Activated naive CD4-positive, alpha-beta T cell treated with anti-CD3 and anti-CD28 coated beads for 36 hours (primary cell): Measurements from ENCODE around the gene FNDC3A. TPM values are rescaled to one million over a fixed set of nuclear protein-coding genes. Genes with fewer than 3 reads are reported as not detected.
A peak's percentile ranks its signal among the peaks of the same experiment; 100 is the strongest.

Source experiments
- CTCF ChIA-PET: fragments of 350-600 bp; sonication (Branson Sonifier 250); formaldehyde crosslinking; loops from one replicate; lab custom pipeline; 2021; ENCODE audit warnings: antibody characterized with exemption; lab: Charles Lee
- DNase-seq: peaks from one replicate; pipeline ENCODE4 v3.0.0-alpha.2; 2020
- H3K27ac Mint-ChIP-seq: one replicate; pipeline ENCODE4 v1.8.0; 2021; ENCODE audit warnings: mild to moderate bottlenecking, mixed read lengths
- H3K27me3 Mint-ChIP-seq: one replicate; pipeline ENCODE4 v1.8.0; 2021; ENCODE audit warnings: low read depth, mixed read lengths
- H3K36me3 Mint-ChIP-seq: one replicate; pipeline ENCODE4 v1.8.0; 2021; ENCODE audit warnings: low read depth, mixed read lengths
- H3K4me1 Mint-ChIP-seq: one replicate; pipeline ENCODE4 v1.8.0; 2021; ENCODE audit warnings: low read depth, mixed read lengths
- H3K4me3 Mint-ChIP-seq: one replicate; pipeline ENCODE4 v1.8.0; 2021; ENCODE audit warnings: mild to moderate bottlenecking, moderate library complexity, mixed read lengths
- H3K9me3 Mint-ChIP-seq: one replicate; pipeline ENCODE4 v1.8.0; 2021; ENCODE audit warnings: mixed read lengths
- intact Hi-C: fragments of 100-400 bp; cut with micrococcal nuclease; formaldehyde crosslinking; loops from one replicate; pipeline ENCODE4 v1.15.1; 2023
- total RNA-seq, 2 experiments: library from RNA; stranded (reverse); gene quantifications; one replicate each; pipeline ENCODE4 v1.2.3, GENCODE V29; 2021

FNDC3A gene
- total RNA-seq, 2 experiments from 2014 or later: 17.1 to 18.3 TPM

GRCh38 chr13:49238621-49239020 is 262.9 kb downstream of the FNDC3A start:
- H3K27me3 Mint-ChIP-seq: peaks cover 3% of the 10 kb centered on the region
- H3K27ac Mint-ChIP-seq: no peak overlapping the region
- no peaks in the 10 kb centered on the region for H3K4me1 Mint-ChIP-seq
- no peaks in the 10 kb centered on the region for H3K36me3 Mint-ChIP-seq
- intact Hi-C loops: no loop called here
- DNase-seq: no peak
- CTCF ChIA-PET: interaction anchor here (1.2 kb wide), 2 partner anchors 9 to 42 kb away, joined by 4 to 5 read pairs; no protein-coding TSS in a partner anchor
- H3K9me3 Mint-ChIP-seq: no peaks in the 10 kb centered on the region
- H3K4me3 Mint-ChIP-seq: no peak overlapping the region

GRCh38 chr13:49240017-49240416 is 264.3 kb downstream of the FNDC3A start:
- no peaks in the 10 kb centered on the region for H3K36me3 Mint-ChIP-seq
- no peak overlapping the region for H3K4me3 Mint-ChIP-seq
- no peaks in the 10 kb centered on the region for H3K4me1 Mint-ChIP-seq
- H3K27me3 Mint-ChIP-seq: peaks cover 3% of the 10 kb centered on the region
- CTCF ChIA-PET: interaction anchor here (0.6 to 2.1 kb wide), 16 partner anchors 8 to 366 kb away, joined by 3 to 11 read pairs (median 4); partner anchors contain the start of gene CDADC1
- no peaks in the 10 kb centered on the region for H3K9me3 Mint-ChIP-seq
- intact Hi-C loops: loop anchor here (1.0 kb wide), 2 partner anchors 41 to 367 kb away; no protein-coding TSS in a partner anchor
- peak; percentile 65 for DNase-seq
- no peak overlapping the region for H3K27ac Mint-ChIP-seq

GRCh38 chr13:49241296-49241695 is 265.6 kb downstream of the FNDC3A start:
- H3K27ac Mint-ChIP-seq: no peak overlapping the region
- H3K4me1 Mint-ChIP-seq: no peaks in the 10 kb centered on the region
- H3K27me3 Mint-ChIP-seq: peaks cover 3% of the 10 kb centered on the region
- no peak for DNase-seq
- H3K36me3 Mint-ChIP-seq: no peaks in the 10 kb centered on the region
- H3K4me3 Mint-ChIP-seq: no peak overlapping the region
- intact Hi-C loops: no loop called here
- no peaks in the 10 kb centered on the region for H3K9me3 Mint-ChIP-seq
- CTCF ChIA-PET: interaction anchor here (2.1 kb wide), 1 partner anchor 40 kb away, joined by 11 read pairs; no protein-coding TSS in a partner anchor

GRCh38 chr13:49245101-49245500 is 269.4 kb downstream of the FNDC3A start:
- Mint-ChIP-seq H3K9me3 (no peaks in the 10 kb centered on the region), H3K36me3 (peaks cover 2% of the 10 kb centered on the region), H3K4me1 (peaks cover 19% of the 10 kb centered on the region), H3K4me3 (no peak overlapping the region), H3K27ac (no peak overlapping the region), H3K27me3 (peaks cover 3% of the 10 kb centered on the region)
- intact Hi-C loops: loop anchor here (5.0 kb wide), 3 partner anchors 252 to 593 kb away; partner anchors contain the start of genes CYSLTR2, PHF11 and RCBTB1
- no peak for DNase-seq
- CTCF ChIA-PET: interaction anchor here (0.8 to 1.4 kb wide), 2 partner anchors 23 to 34 kb away, joined by 3 to 7 read pairs; no protein-coding TSS in a partner anchor

- CTCF ChIA-PET: interaction anchor here (1.0 to 2.6 kb wide), 3 partner anchors 31 to 360 kb away, joined by 4 to 17 read pairs (median 4); no protein-coding TSS in a partner anchor
- Mint-ChIP-seq H3K36me3 (peaks cover 6% of the 10 kb centered on the region), H3K27ac (peak overlapping the region; percentile 92), H3K9me3 (no peaks in the 10 kb centered on the region), H3K4me1 (peaks cover 30% of the 10 kb centered on the region), H3K27me3 (peaks cover 3% of the 10 kb centered on the region), H3K4me3 (peak overlapping the region; percentile 98)
- DNase-seq: no peak
- intact Hi-C loops: loop anchor here (1.0 to 5.0 kb wide), 8 partner anchors 26 to 595 kb away; partner anchors contain the start of genes CYSLTR2, EBPL, KPNA3 and MLNR
Measured at GRCh38 chr13:49246850-49247642, 271.3 kb downstream of the FNDC3A start.

GRCh38 chr13:49247643-49248621 is 272.2 kb downstream of the FNDC3A start, which contains the start of gene CDADC1:
Gene CDADC1 (plus strand): TSS chr13:49247925. CDS start chr13:49248038, 113 bp downstream.
- CTCF ChIA-PET: interaction anchor here (0.7 to 2.6 kb wide), 7 partner anchors 8 to 1113 kb away, joined by 3 to 17 read pairs (median 5); no protein-coding TSS in a partner anchor
- intact Hi-C loops: loop anchor here (1.0 to 5.0 kb wide), 10 partner anchors 27 to 596 kb away; partner anchors contain the start of genes CAB39L, CYSLTR2, EBPL and KPNA3
- H3K36me3 Mint-ChIP-seq: peaks cover 6% of the 10 kb centered on the region
- peak within 1 kb of the TSS; percentile 92 for H3K27ac Mint-ChIP-seq
- H3K4me1 Mint-ChIP-seq: peaks cover 34% of the 10 kb centered on the region
- H3K27me3 Mint-ChIP-seq: no peaks in the 10 kb centered on the region
- peak within 1 kb of the TSS; percentile 98 for H3K4me3 Mint-ChIP-seq
- H3K9me3 Mint-ChIP-seq: no peaks in the 10 kb centered on the region
- DNase-seq: peak; percentile 96

- H3K27ac Mint-ChIP-seq: peak overlapping the region; percentile 92
- H3K4me1 Mint-ChIP-seq: peaks cover 39% of the 10 kb centered on the region
- intact Hi-C loops: loop anchor here (1.0 to 5.0 kb wide), 5 partner anchors 33 to 596 kb away; partner anchors contain the start of genes CAB39L, CYSLTR2, PHF11 and RCBTB1
- CTCF ChIA-PET: interaction anchor here (0.6 to 2.6 kb wide), 6 partner anchors 9 to 1113 kb away, joined by 3 to 17 read pairs (median 5); no protein-coding TSS in a partner anchor
- H3K36me3 Mint-ChIP-seq: peaks cover 6% of the 10 kb centered on the region
- DNase-seq: no peak
- no peaks in the 10 kb centered on the region for H3K9me3 Mint-ChIP-seq
- H3K27me3 Mint-ChIP-seq: no peaks in the 10 kb centered on the region
- H3K4me3 Mint-ChIP-seq: peak overlapping the region; percentile 98
Measured at GRCh38 chr13:49248622-49249002, 272.9 kb downstream of the FNDC3A start.

- intact Hi-C loops: no loop called here
- H3K4me3 Mint-ChIP-seq: no peak overlapping the region
- H3K36me3 Mint-ChIP-seq: peaks cover 25% of the 10 kb centered on the region
- H3K27me3 Mint-ChIP-seq: no peaks in the 10 kb centered on the region
- DNase-seq: no peak
- CTCF ChIA-PET: interaction anchor here (0.8 to 1.7 kb wide), 2 partner anchors 11 to 30 kb away, joined by 3 read pairs; no protein-coding TSS in a partner anchor
- no peaks in the 10 kb centered on the region for H3K9me3 Mint-ChIP-seq
- H3K4me1 Mint-ChIP-seq: peaks cover 61% of the 10 kb centered on the region
- H3K27ac Mint-ChIP-seq: no peak overlapping the region
Measured at GRCh38 chr13:49251326-49251725, 275.6 kb downstream of the FNDC3A start.

GRCh38 chr13:49253310-49253709 is 277.6 kb downstream of the FNDC3A start:
- peak; percentile 9 for DNase-seq
- Mint-ChIP-seq H3K27me3 (no peaks in the 10 kb centered on the region), H3K36me3 (peaks cover 34% of the 10 kb centered on the region), H3K4me3 (no peak overlapping the region), H3K27ac (no peak overlapping the region), H3K4me1 (peaks cover 69% of the 10 kb centered on the region), H3K9me3 (no peaks in the 10 kb centered on the region)
- CTCF ChIA-PET: no interaction called here
- intact Hi-C loops: no loop called here

- Mint-ChIP-seq H3K4me1 (peaks cover 66% of the 10 kb centered on the region), H3K27me3 (no peaks in the 10 kb centered on the region), H3K4me3 (no peak overlapping the region), H3K9me3 (no peaks in the 10 kb centered on the region), H3K27ac (no peak overlapping the region), H3K36me3 (peaks cover 33% of the 10 kb centered on the region)
- intact Hi-C loops: no loop called here
- DNase-seq: no peak
- CTCF ChIA-PET: no interaction called here
Measured at GRCh38 chr13:49254007-49254406, 278.3 kb downstream of the FNDC3A start.

- H3K27ac Mint-ChIP-seq: no peak overlapping the region
- peaks cover 50% of the 10 kb centered on the region for H3K36me3 Mint-ChIP-seq
- peaks cover 45% of the 10 kb centered on the region for H3K4me1 Mint-ChIP-seq
- no peak for DNase-seq
- H3K9me3 Mint-ChIP-seq: no peaks in the 10 kb centered on the region
- CTCF ChIA-PET: no interaction called here
- intact Hi-C loops: no loop called here
- H3K27me3 Mint-ChIP-seq: no peaks in the 10 kb centered on the region
- H3K4me3 Mint-ChIP-seq: no peak overlapping the region
Measured at GRCh38 chr13:49256841-49257240, 281.1 kb downstream of the FNDC3A start.
